Adrenal gland (tissue), 5 donors: ENCODE measurements around the gene CDX2.

Experiments
- POLR2A ChIP-seq, 2 donors: fragments of 450-650 bp; IDR thresholded peaks; one replicate each; pipeline ENCODE4 v1.6.1; 2017; ENCODE audit warnings: antibody characterized with exemption in 2 of 2, mild to moderate bottlenecking in 2 of 2, moderate library complexity in 1 of 2
- TF ChIP-seq, protein P1 (sequence below), 6 experiments: fragments of 450-650 bp in 4 of 6; fragments of 200-600 bp in 2 of 6; sonication (generic) in 1 of 6; IDR thresholded peaks; 1 replicate in 5 of 6; 2 replicates in 1 of 6; pipeline versions ENCODE4 v1.5.1 to v1.8.0; 2016 to 2021; ENCODE audit warnings: antibody characterized with exemption in 6 of 6, mild to moderate bottlenecking in 2 of 6, moderate library complexity in 1 of 6
- donor health status: DM: no; HTN: no; CAD: no.

DNA sequence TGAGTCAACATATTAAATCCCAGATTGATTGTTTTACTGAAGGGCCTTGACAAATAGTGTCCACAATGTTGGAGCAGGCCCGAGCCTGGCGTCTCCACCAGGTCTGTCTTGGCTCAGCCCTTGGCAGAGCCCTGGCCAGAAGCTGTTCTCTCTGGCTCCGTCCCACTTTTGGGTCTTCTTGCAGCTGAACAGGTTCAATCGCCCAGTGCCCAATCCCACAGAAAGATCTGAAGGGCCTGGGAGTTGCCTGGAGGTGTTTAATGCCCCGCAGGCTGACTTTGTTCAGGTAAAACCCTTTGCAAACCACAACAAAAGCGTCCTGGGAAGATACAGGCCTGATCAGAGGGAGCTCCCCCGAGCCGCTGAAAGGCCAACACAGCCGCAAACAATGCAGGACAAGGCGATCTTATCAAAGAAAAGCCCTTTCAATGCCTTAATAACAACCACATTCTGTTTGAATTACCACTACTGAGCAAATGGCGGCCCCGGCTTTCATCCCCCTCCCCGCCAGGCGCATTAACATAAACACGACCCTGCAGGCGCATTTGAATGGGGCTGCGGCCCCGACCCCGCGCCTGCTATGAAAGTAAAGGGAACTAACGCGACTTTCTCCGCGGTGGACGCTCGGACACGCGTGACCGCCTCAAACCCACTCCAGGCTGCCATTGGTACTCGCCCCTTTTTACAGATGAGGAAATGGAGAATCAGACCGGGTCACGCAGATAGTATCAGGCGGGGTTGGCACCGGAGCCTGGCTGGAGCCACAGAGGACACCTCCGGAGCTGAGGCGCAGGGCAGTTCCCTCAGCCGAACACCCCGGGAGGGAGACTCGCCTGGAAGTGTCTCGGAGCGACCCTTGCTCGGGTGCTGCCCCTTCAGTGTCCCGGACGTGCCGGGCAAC, 3.1 kb downstream of the CDX2 start:
- TF ChIP-seq, protein P1, sequence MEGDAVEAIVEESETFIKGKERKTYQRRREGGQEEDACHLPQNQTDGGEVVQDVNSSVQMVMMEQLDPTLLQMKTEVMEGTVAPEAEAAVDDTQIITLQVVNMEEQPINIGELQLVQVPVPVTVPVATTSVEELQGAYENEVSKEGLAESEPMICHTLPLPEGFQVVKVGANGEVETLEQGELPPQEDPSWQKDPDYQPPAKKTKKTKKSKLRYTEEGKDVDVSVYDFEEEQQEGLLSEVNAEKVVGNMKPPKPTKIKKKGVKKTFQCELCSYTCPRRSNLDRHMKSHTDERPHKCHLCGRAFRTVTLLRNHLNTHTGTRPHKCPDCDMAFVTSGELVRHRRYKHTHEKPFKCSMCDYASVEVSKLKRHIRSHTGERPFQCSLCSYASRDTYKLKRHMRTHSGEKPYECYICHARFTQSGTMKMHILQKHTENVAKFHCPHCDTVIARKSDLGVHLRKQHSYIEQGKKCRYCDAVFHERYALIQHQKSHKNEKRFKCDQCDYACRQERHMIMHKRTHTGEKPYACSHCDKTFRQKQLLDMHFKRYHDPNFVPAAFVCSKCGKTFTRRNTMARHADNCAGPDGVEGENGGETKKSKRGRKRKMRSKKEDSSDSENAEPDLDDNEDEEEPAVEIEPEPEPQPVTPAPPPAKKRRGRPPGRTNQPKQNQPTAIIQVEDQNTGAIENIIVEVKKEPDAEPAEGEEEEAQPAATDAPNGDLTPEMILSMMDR (IDR thresholded peaks at IDR 0.05) = no peak
- TF ChIP-seq POLR2A (IDR thresholded peaks at IDR 0.05) = no peak
